Measurements from ENCODE around the gene DAB2.

DNA sequence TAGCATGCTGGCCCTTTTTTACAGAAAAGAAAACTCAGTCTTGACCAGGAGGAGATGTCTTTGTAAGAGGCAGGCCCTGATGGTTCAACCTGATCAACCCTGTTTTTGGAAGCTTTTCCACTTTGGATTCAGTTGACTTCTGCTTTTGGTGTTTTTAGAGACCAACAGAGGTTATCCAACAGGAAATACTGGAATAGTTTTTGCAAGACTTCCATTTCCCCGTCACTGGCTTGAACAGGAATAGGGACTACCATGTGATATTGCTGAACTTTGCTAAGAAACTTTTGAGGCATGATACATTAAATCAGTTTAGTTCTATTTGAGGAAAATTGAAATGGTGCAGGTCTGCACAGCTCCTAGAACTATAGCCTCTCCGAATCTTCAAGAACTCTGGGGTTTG lies 17.1 kb upstream of the DAB2 start:
- TF ChIP-seq, protein P1, sequence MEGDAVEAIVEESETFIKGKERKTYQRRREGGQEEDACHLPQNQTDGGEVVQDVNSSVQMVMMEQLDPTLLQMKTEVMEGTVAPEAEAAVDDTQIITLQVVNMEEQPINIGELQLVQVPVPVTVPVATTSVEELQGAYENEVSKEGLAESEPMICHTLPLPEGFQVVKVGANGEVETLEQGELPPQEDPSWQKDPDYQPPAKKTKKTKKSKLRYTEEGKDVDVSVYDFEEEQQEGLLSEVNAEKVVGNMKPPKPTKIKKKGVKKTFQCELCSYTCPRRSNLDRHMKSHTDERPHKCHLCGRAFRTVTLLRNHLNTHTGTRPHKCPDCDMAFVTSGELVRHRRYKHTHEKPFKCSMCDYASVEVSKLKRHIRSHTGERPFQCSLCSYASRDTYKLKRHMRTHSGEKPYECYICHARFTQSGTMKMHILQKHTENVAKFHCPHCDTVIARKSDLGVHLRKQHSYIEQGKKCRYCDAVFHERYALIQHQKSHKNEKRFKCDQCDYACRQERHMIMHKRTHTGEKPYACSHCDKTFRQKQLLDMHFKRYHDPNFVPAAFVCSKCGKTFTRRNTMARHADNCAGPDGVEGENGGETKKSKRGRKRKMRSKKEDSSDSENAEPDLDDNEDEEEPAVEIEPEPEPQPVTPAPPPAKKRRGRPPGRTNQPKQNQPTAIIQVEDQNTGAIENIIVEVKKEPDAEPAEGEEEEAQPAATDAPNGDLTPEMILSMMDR (IDR thresholded peaks at IDR 0.05) = no peak
- TF ChIP-seq POLR2A (IDR thresholded peaks at IDR 0.05) = no peak

Data from thyroid gland (tissue), 4 donors.